Measurements from ENCODE around the gene LASP1NB.

Gene LASP1NB

DNA sequence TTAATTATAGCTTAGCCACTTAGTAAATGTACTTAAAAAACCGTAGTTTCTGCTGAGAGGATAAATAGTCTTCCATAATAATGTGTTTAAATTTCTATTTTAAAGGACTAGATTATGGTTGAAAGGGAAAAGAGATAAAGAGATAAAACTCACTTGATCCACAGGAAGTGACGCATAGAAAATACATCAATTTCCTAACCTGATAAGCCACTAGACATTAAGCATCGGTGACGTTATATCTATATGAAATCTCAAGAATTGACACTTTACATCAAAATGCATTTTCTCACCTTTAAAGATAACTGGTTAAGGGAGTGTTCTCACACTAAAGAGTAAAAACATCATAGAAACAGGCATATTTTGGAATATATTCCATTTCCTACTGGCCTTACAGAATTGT, 36.0 kb downstream of the LASP1NB start:
- H3K27ac ChIP-seq (replicated peaks): no peak overlapping the region
- no peaks in the 10 kb centered on the region for H3K27me3 ChIP-seq (ENCODE audit: insufficient read depth, poor library complexity, severe bottlenecking)
- H3K4me3 ChIP-seq (replicated peaks; ENCODE audit: insufficient read depth, low read length): no peak overlapping the region
- DNase-seq (ENCODE audit: low read depth in 1 of 2, low spot score in 1 of 2): no peak
- TF ChIP-seq POLR2AphosphoS5 (IDR thresholded peaks at IDR 0.05; ENCODE audit: low read depth) (no peak), GABPA (IDR thresholded peaks at IDR 0.05; ENCODE audit: low read depth) (no peak), SPI1 (IDR thresholded peaks at IDR 0.05; ENCODE audit: borderline replicate concordance, low read depth) (no peak)
- TF ChIP-seq, protein P1, sequence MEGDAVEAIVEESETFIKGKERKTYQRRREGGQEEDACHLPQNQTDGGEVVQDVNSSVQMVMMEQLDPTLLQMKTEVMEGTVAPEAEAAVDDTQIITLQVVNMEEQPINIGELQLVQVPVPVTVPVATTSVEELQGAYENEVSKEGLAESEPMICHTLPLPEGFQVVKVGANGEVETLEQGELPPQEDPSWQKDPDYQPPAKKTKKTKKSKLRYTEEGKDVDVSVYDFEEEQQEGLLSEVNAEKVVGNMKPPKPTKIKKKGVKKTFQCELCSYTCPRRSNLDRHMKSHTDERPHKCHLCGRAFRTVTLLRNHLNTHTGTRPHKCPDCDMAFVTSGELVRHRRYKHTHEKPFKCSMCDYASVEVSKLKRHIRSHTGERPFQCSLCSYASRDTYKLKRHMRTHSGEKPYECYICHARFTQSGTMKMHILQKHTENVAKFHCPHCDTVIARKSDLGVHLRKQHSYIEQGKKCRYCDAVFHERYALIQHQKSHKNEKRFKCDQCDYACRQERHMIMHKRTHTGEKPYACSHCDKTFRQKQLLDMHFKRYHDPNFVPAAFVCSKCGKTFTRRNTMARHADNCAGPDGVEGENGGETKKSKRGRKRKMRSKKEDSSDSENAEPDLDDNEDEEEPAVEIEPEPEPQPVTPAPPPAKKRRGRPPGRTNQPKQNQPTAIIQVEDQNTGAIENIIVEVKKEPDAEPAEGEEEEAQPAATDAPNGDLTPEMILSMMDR (IDR thresholded peaks at IDR 0.05; ENCODE audit: insufficient read depth, low read length): no peak
- TF ChIP-seq, protein P2, sequence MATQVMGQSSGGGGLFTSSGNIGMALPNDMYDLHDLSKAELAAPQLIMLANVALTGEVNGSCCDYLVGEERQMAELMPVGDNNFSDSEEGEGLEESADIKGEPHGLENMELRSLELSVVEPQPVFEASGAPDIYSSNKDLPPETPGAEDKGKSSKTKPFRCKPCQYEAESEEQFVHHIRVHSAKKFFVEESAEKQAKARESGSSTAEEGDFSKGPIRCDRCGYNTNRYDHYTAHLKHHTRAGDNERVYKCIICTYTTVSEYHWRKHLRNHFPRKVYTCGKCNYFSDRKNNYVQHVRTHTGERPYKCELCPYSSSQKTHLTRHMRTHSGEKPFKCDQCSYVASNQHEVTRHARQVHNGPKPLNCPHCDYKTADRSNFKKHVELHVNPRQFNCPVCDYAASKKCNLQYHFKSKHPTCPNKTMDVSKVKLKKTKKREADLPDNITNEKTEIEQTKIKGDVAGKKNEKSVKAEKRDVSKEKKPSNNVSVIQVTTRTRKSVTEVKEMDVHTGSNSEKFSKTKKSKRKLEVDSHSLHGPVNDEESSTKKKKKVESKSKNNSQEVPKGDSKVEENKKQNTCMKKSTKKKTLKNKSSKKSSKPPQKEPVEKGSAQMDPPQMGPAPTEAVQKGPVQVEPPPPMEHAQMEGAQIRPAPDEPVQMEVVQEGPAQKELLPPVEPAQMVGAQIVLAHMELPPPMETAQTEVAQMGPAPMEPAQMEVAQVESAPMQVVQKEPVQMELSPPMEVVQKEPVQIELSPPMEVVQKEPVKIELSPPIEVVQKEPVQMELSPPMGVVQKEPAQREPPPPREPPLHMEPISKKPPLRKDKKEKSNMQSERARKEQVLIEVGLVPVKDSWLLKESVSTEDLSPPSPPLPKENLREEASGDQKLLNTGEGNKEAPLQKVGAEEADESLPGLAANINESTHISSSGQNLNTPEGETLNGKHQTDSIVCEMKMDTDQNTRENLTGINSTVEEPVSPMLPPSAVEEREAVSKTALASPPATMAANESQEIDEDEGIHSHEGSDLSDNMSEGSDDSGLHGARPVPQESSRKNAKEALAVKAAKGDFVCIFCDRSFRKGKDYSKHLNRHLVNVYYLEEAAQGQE (IDR thresholded peaks at IDR 0.05; ENCODE audit: insufficient replicate concordance, low read depth): no peak

DNA sequence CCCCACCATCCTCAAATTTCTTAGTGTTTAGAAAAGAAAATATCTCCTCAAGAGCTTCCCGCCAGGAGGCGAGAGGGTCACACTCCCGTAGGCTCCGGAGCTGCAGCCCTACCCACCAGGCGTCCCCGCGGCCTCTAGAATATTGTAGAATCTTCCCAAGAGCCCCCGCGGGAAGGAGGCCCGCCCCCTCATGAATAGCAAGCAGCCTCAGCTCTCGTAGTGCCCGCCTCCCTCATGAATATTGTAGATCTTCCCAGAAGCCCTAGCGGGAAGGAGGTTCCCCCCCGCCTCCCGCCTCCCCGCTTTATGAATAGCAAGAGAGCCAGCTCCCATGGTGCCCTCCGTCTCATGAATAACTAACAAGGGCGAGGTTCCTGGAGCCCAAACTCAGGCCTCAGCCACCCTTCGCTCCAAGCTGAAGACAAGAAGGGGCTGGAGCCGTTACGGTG, 41.9 kb downstream of the LASP1NB start, which contains the start of gene FBXO47:
FBXO47 (minus strand) TSS at position 114 of the 449 bp plus-strand sequence. CDS start 4,378 bp downstream, outside the sequence.
- no peak for DNase-seq (ENCODE audit: low read depth in 1 of 2, low spot score in 1 of 2)
- TF ChIP-seq, protein P1 (IDR thresholded peaks at IDR 0.05; ENCODE audit: insufficient read depth, low read length): no peak
- TF ChIP-seq POLR2AphosphoS5 (IDR thresholded peaks at IDR 0.05; ENCODE audit: low read depth) (no peak), GABPA (IDR thresholded peaks at IDR 0.05; ENCODE audit: low read depth) (no peak)
- no peaks in the 10 kb centered on the region for H3K27me3 ChIP-seq (ENCODE audit: insufficient read depth, poor library complexity, severe bottlenecking)
- H3K4me3 ChIP-seq (replicated peaks; ENCODE audit: insufficient read depth, low read length): no peak within 1 kb of the TSS
- H3K27ac ChIP-seq (replicated peaks): no peak within 1 kb of the TSS

DNA sequence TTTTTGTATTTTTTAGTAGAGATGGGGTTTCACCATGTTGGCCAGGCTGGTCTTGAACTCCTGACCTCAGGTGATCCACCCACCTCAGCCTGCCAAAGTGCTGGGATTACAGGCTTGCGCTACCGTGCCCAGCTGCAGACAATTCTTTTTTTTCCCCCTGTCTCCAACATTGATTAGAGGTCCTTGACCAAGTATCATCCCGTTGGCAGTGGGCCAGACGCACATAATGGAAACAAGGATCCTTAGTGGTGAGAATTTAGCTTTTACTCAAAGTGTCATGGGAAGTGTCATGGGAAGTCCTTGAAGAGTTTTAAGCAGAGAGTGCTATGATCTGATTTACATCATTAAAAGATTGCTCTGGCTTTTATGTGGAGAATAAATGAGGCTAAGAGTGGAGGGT, 43.9 kb downstream of the LASP1NB start:
- no peak overlapping the region for H3K4me3 ChIP-seq (replicated peaks; ENCODE audit: insufficient read depth, low read length)
- H3K27me3 ChIP-seq (ENCODE audit: insufficient read depth, poor library complexity, severe bottlenecking): no peaks in the 10 kb centered on the region
- TF ChIP-seq POLR2AphosphoS5 (IDR thresholded peaks at IDR 0.05; ENCODE audit: low read depth) (no peak), SPI1 (IDR thresholded peaks at IDR 0.05; ENCODE audit: borderline replicate concordance, low read depth) (no peak), GABPA (IDR thresholded peaks at IDR 0.05; ENCODE audit: low read depth) (no peak)
- TF ChIP-seq, protein P1 (IDR thresholded peaks at IDR 0.05; ENCODE audit: insufficient read depth, low read length): no peak
- TF ChIP-seq, protein P2 (IDR thresholded peaks at IDR 0.05; ENCODE audit: insufficient replicate concordance, low read depth): no peak
- H3K27ac ChIP-seq (replicated peaks): no peak overlapping the region
- DNase-seq (ENCODE audit: low read depth in 1 of 2, low spot score in 1 of 2): no peak

DNA sequence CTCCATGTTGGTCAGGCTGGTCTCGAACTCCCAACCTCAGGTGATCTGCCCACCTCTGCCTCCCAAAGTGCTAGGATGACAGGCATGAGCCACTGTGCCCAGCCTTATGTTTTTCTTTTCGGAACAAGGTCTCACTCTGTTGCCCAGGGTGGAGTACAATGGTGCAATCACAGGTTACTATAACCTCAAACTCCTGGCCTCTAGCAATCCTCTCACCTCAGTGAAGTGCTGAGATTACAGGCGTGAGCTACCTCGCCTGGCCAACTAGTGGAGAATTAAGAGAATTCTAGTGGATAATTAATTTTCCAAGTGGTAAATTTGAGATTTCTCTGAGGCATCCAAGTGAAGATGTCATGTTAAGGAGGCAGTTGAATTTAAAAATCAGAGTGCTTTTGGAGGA, 44.7 kb downstream of the LASP1NB start:
- Histone ChIP-seq H3K4me3 (replicated peaks; ENCODE audit: insufficient read depth, low read length) (no peak overlapping the region), H3K27me3 (ENCODE audit: insufficient read depth, poor library complexity, severe bottlenecking) (no peaks in the 10 kb centered on the region), H3K27ac (replicated peaks) (no peak overlapping the region)
- TF ChIP-seq POLR2AphosphoS5 (IDR thresholded peaks at IDR 0.05; ENCODE audit: low read depth) (no peak), SPI1 (IDR thresholded peaks at IDR 0.05; ENCODE audit: borderline replicate concordance, low read depth) (no peak), GABPA (IDR thresholded peaks at IDR 0.05; ENCODE audit: low read depth) (no peak)
- TF ChIP-seq, protein P1 (IDR thresholded peaks at IDR 0.05; ENCODE audit: insufficient read depth, low read length): no peak
- TF ChIP-seq, protein P2 (IDR thresholded peaks at IDR 0.05; ENCODE audit: insufficient replicate concordance, low read depth): no peak
- no peak for DNase-seq (ENCODE audit: low read depth in 1 of 2, low spot score in 1 of 2)

Data from HL-60 (cell line).